ENCODE results near the gene CACNA1C. TPM values are rescaled to one million over a fixed set of nuclear protein-coding genes. Genes with fewer than 3 reads are reported as not detected.
A peak's percentile ranks its signal among the peaks of the same experiment; 100 is the strongest.
"Not testable (repeated sequence)": the region's sequence is repeated elsewhere in the genome, so short reads cannot be mapped to it uniquely, and the experiment has no call there.

CACNA1C gene
- total RNA-seq, 1 donor from 2014 or later: 0.02 TPM

GRCh38 chr12:2680676-2681039, 627.9 kb downstream of the CACNA1C start:
- TF ChIP-seq CTCF (IDR thresholded peaks at IDR 0.05): no peak
- ChIA-PET CTCF (no interaction called here), POLR2A (no interaction called here)
- H3K36me3 Mint-ChIP-seq (ENCODE audit: low read depth): no peaks in the 10 kb centered on the region
- H3K4me1 Mint-ChIP-seq: peaks cover 4% of the 10 kb centered on the region
- ATAC-seq (ENCODE audit: low read depth) (no peak), DNase-seq (no peak)
- intact Hi-C loops (cut with micrococcal nuclease): no loop called here
- H3K4me3 Mint-ChIP-seq: no peak overlapping the region
- no peaks in the 10 kb centered on the region for H3K9me3 Mint-ChIP-seq
- no peaks in the 10 kb centered on the region for H3K27me3 Mint-ChIP-seq
- H3K27ac Mint-ChIP-seq: no peak overlapping the region

GRCh38 chr12:2681450-2682205, 628.8 kb downstream of the CACNA1C start:
- no peaks in the 10 kb centered on the region for H3K27me3 Mint-ChIP-seq
- CTCF ChIA-PET: no interaction called here
- no peaks in the 10 kb centered on the region for H3K9me3 Mint-ChIP-seq
- DNase-seq (no peak), ATAC-seq (ENCODE audit: low read depth) (no peak)
- intact Hi-C loops (cut with micrococcal nuclease): no loop called here
- peaks cover 4% of the 10 kb centered on the region for H3K4me1 Mint-ChIP-seq
- no peak for TF ChIP-seq CTCF (IDR thresholded peaks at IDR 0.05)
- no peaks in the 10 kb centered on the region for H3K36me3 Mint-ChIP-seq (ENCODE audit: low read depth)
- no peak overlapping the region for H3K27ac Mint-ChIP-seq
- POLR2A ChIA-PET: no interaction called here
- no peak overlapping the region for H3K4me3 Mint-ChIP-seq

- no peaks in the 10 kb centered on the region for H3K9me3 Mint-ChIP-seq
- DNase-seq (no peak), ATAC-seq (ENCODE audit: low read depth) (peak; percentile 52)
- CTCF ChIA-PET: interaction anchor here (0.7 to 2.2 kb wide), 3 partner anchors 101 to 131 kb away, joined by 3 to 11 read pairs (median 3); no protein-coding TSS in a partner anchor
- no peaks in the 10 kb centered on the region for H3K36me3 Mint-ChIP-seq (ENCODE audit: low read depth)
- H3K27me3 Mint-ChIP-seq: no peaks in the 10 kb centered on the region
- H3K4me1 Mint-ChIP-seq: peaks cover 4% of the 10 kb centered on the region
- POLR2A ChIA-PET: no interaction called here
- H3K4me3 Mint-ChIP-seq: no peak overlapping the region
- intact Hi-C loops (cut with micrococcal nuclease): loop anchor here (1.0 kb wide), 2 partner anchors 102 to 131 kb away; no protein-coding TSS in a partner anchor
- no peak overlapping the region for H3K27ac Mint-ChIP-seq
- TF ChIP-seq CTCF (IDR thresholded peaks at IDR 0.05): no peak
Observed at GRCh38 chr12:2682296-2683251, 629.8 kb downstream of the CACNA1C start.

- ATAC-seq (ENCODE audit: low read depth): no peak
- Mint-ChIP-seq H3K9me3 (no peaks in the 10 kb centered on the region), H3K27ac (no peak overlapping the region), H3K36me3 (ENCODE audit: low read depth) (no peaks in the 10 kb centered on the region), H3K4me3 (no peak overlapping the region), H3K4me1 (peaks cover 4% of the 10 kb centered on the region), H3K27me3 (no peaks in the 10 kb centered on the region)
- POLR2A ChIA-PET: interaction anchor here (0.6 kb wide), 1 partner anchor 202 kb away, joined by 5 read pairs; no protein-coding TSS in a partner anchor
- no peak for TF ChIP-seq CTCF (IDR thresholded peaks at IDR 0.05)
- intact Hi-C loops (cut with micrococcal nuclease): loop anchor here (1.0 kb wide), 2 partner anchors 101 to 130 kb away; no protein-coding TSS in a partner anchor
- CTCF ChIA-PET: interaction anchor here (0.7 to 2.2 kb wide), 3 partner anchors 100 to 130 kb away, joined by 3 to 11 read pairs (median 3); no protein-coding TSS in a partner anchor
- no peak for DNase-seq
Observed at GRCh38 chr12:2683283-2684025, 630.7 kb downstream of the CACNA1C start.

GRCh38 chr12:2684026-2684325, 631.2 kb downstream of the CACNA1C start:
- DNase-seq; H3K27me3 Mint-ChIP-seq; H3K4me1 Mint-ChIP-seq; H3K4me3 Mint-ChIP-seq; H3K27ac Mint-ChIP-seq; intact Hi-C loops (cut with micrococcal nuclease); H3K9me3 Mint-ChIP-seq; ATAC-seq (ENCODE audit: low read depth); H3K36me3 Mint-ChIP-seq (ENCODE audit: low read depth): not testable (repeated sequence)
- CTCF ChIA-PET: interaction anchor here (2.2 kb wide), 1 partner anchor 100 kb away, joined by 11 read pairs; no protein-coding TSS in a partner anchor
- POLR2A ChIA-PET: interaction anchor here (0.6 kb wide), 1 partner anchor 201 kb away, joined by 5 read pairs; no protein-coding TSS in a partner anchor

- H3K4me3 Mint-ChIP-seq; POLR2A ChIA-PET; H3K27me3 Mint-ChIP-seq; CTCF ChIA-PET; H3K27ac Mint-ChIP-seq; H3K9me3 Mint-ChIP-seq; H3K36me3 Mint-ChIP-seq (ENCODE audit: low read depth); intact Hi-C loops (cut with micrococcal nuclease); ATAC-seq (ENCODE audit: low read depth); DNase-seq: not testable (repeated sequence)
- H3K4me1 Mint-ChIP-seq: peaks cover 12% of the 10 kb centered on the region
Observed at GRCh38 chr12:2685620-2686279, 633.0 kb downstream of the CACNA1C start.

Data from activated B cell treated with CpG ODN at 0.5 μM for 24 hours (primary cell).